GM12872 (cell line): Measurements from ENCODE around the gene SLC17A2.

Experiments
- CTCF ChIP-seq: IDR thresholded peaks from 3 replicates; pipeline ENCODE4 v1.5.1; 2011; ENCODE audit warnings: low read depth, mild to moderate bottlenecking, low read length, moderate library complexity; ENCODE audit not compliant: insufficient read depth

The SLC17A2 gene

GRCh38 chr6:25935953-25936352 lies 5.5 kb upstream of the SLC17A2 start:
- no peak for TF ChIP-seq CTCF

DNA sequence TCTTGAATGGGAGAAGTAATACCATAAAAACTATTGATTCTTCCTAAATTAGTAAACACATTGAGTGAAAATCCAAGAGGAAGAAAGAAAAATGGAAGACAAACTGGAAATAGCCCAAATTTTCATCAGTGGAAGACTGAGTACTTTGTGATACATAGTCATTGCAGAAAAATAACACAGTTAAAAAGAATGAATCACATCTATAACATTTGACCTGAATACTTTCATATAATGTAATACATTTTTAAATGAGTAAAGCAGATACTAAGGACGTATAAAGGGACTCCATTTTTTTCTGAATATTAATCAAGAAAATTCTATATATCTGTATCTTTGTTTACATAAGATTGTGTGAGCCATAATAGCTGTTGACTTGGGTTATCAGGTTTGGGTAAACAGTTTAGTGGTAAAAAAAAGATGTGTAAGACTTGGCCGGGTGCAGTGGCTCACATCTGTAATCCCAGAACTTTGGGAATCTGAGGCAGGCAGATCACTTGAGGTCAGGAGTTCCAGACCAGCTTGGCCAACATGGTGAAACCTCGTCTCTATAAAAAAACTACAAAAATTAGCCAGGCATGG lies 4.3 kb upstream of the SLC17A2 start:
- TF ChIP-seq CTCF = no peak

DNA sequence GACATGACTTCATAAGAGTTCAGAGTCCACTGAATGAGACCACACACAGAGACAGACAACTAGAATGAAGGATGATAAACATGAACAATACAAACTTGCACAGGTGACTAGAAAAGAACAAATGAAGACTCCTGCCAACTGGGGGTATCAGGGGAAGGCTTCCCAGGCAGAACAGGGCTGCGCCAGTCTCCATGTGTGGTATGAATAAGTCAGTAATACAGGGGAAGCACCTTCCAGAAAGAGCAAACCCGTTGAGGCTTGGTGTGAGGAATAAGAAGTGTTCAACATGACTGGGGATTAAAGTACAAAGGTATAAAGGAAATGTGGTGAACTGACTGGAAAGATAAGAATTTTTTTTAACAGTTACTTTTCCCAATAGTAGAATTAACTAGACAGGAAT lies 3.7 kb upstream of the SLC17A2 start:
- no peak for TF ChIP-seq CTCF

- no peak for TF ChIP-seq CTCF
These were observed 869 bp upstream of the SLC17A2 start for GRCh38 chr6:25931411-25931709.

DNA sequence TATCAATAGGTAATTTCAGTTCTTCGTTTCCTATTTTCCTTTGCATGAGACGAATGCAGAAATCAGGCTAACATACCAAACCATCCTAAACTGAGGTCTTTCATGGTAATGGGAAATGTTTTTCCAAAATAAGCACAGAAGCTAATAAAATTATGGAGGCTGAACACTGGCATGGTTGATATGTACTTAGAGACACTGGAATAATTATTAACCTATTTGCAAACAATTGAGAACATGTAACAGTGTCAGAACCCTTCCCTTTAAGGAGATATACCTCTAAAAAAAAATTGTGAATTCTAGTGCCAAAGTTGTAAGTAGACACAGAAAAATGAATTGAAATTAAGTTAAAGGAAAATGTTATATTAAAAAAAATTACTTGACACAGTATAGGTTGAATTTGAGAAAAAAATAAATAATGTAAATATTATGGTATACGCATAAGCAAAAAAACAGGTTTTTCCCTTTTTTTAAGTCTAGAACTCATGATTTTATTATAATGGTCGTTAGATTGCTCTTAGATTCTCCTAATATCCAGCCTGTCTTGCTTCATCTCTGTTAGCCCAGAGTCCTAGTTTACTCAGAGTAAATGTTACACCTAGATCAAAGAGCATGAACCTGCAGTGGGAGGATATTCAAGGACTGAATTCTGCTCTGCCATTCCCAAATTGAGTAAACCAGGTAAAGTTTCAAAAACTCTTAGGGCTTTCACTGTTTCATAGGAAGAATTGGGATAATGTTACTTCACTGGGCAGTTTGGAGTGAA lies 1.7 kb downstream of the SLC17A2 start:
- no peak for TF ChIP-seq CTCF

GRCh38 chr6:25927756-25928216 lies 2.7 kb downstream of the SLC17A2 start:
- no peak for TF ChIP-seq CTCF

DNA sequence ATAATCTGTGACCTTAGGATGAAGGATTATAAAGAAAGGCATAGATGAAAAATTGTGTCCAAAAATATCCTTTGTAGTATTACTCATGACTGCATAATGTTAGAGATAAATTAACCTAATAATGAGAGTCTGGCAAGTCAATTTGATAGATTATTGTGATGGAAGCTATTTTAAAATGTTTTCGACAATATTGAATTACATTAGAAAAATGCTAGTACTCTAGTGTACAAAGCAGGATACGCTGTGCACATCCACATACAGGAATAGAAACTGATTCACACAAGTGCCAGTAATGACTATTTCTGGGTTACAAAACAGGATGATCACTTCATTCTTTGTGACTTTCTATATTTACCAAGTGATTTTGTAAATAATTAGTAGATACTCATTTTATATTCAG lies 3.3 kb downstream of the SLC17A2 start:
- TF ChIP-seq CTCF = no peak
